Measurements from ENCODE around the gene TEPSIN. TPM values are rescaled to one million over a fixed set of nuclear protein-coding genes. Genes with fewer than 3 reads are reported as not detected.

TEPSIN gene
- polyA plus RNA-seq, 1 donor (not counting 4 experiments of a cell fraction or from before 2014, with no cell fraction given), result 7.1 TPM

DNA sequence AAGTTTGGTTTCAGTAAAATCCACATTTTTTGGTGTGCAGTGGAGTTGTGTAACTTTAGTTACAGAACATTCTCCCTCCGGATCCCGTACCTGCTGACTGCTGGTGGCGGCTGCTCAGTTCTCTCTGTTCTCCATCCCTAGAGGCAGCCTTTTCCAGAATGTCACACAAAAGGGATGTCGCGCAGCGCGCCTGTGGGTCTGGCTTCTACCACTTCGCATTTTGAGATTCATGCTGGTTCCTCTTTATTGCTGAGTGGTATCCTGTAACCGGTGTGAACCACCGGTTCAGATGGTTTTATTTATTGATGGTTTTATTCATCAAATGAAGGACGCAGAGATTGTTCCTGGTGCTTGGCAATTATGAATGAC, 15.1 kb downstream of the TEPSIN start:
- no peak overlapping the region for H3K9ac ChIP-seq (ENCODE audit: control insufficient read depth, extremely low read depth, insufficient read depth, low read length)
- no peak for FAIRE-seq
- H3K36me3 ChIP-seq (ENCODE audit: control insufficient read depth in 2 of 2, extremely low read depth in 1 of 2, insufficient read depth in 2 of 2, low read length in 2 of 2), result peaks cover 0 to 3% of the 10 kb centered on the region in 2 experiments

GRCh38 chr17:81222906-81223761, 15.7 kb downstream of the TEPSIN start, which contains the start of gene CEP131:
TSS of gene CEP131 (minus strand) at chr17:81222965. CDS start at chr17:81220056, 2,909 bp downstream.
- dilution Hi-C loops (cut with MboI; ENCODE audit: extremely low pct_ligation_motif_present, low sequenced_read_pairs), result no loop called here
- peak within 1 kb of the TSS; percentile 51 to 79 (median 67) for H3K4me3 ChIP-seq (ENCODE audit: control insufficient read depth in 2 of 3, extremely low read depth in 1 of 3, insufficient read depth in 2 of 3, low read depth in 1 of 3, low read length in 3 of 3)
- H2AFZ ChIP-seq (ENCODE audit: control insufficient read depth, low read length), result peak within 1 kb of the TSS; percentile 84
- no peaks in the 10 kb centered on the region for H3K27me3 ChIP-seq (ENCODE audit: control insufficient read depth, extremely low read depth, insufficient read depth, low read length)
- no peaks in the 10 kb centered on the region for H3K9me3 ChIP-seq (ENCODE audit: control insufficient read depth, low read depth, low read length)
- H3K36me3 ChIP-seq (ENCODE audit: control insufficient read depth in 2 of 2, extremely low read depth in 1 of 2, insufficient read depth in 2 of 2, low read length in 2 of 2), result no peaks in the 10 kb centered on the region
- peak; percentile 92 for DNase-seq (ENCODE audit: low read depth, low spot score)
- peak within 1 kb of the TSS; percentile 56 for H3K9ac ChIP-seq (ENCODE audit: control insufficient read depth, extremely low read depth, insufficient read depth, low read length)
- H3K79me2 ChIP-seq (ENCODE audit: control insufficient read depth, insufficient read depth, low read length), result no peaks in the 10 kb centered on the region
- H4K20me1 ChIP-seq (ENCODE audit: control insufficient read depth, extremely low read depth, insufficient read depth, low read length), result no peaks in the 10 kb centered on the region
- peaks cover 17% of the 10 kb centered on the region for H3K4me1 ChIP-seq (ENCODE audit: control insufficient read depth, extremely low read depth, insufficient read depth, low read length)
- TF ChIP-seq, protein P1, sequence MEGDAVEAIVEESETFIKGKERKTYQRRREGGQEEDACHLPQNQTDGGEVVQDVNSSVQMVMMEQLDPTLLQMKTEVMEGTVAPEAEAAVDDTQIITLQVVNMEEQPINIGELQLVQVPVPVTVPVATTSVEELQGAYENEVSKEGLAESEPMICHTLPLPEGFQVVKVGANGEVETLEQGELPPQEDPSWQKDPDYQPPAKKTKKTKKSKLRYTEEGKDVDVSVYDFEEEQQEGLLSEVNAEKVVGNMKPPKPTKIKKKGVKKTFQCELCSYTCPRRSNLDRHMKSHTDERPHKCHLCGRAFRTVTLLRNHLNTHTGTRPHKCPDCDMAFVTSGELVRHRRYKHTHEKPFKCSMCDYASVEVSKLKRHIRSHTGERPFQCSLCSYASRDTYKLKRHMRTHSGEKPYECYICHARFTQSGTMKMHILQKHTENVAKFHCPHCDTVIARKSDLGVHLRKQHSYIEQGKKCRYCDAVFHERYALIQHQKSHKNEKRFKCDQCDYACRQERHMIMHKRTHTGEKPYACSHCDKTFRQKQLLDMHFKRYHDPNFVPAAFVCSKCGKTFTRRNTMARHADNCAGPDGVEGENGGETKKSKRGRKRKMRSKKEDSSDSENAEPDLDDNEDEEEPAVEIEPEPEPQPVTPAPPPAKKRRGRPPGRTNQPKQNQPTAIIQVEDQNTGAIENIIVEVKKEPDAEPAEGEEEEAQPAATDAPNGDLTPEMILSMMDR (optimal IDR thresholded peaks at IDR 0.05 in 1 of 3, IDR thresholded peaks at IDR 0.05 in 1 of 3, conservative IDR thresholded peaks at IDR 0.05 in 1 of 3; ENCODE audit: extremely low read depth in 1 of 3, insufficient read depth in 2 of 3, low read length in 3 of 3), result no peak
- no peak for TF ChIP-seq EZH2 (IDR thresholded peaks at IDR 0.05; ENCODE audit: low read length)
- FAIRE-seq, result no peak
- no peak within 1 kb of the TSS for H3K27ac ChIP-seq (ENCODE audit: control insufficient read depth, insufficient read depth, low read length)
- H3K4me2 ChIP-seq (ENCODE audit: control insufficient read depth, extremely low read depth, insufficient read depth, low read depth, low read length), result peak within 1 kb of the TSS; percentile 87
- H3K9me1 ChIP-seq (ENCODE audit: control insufficient read depth, extremely low read depth, insufficient read depth, low read length), result no peaks in the 10 kb centered on the region

More for the DNA sequence above, 15.1 kb downstream of the TEPSIN start:
- Histone ChIP-seq H3K4me2 (ENCODE audit: control insufficient read depth, extremely low read depth, insufficient read depth, low read depth, low read length) (peak overlapping the region; percentile 35), H4K20me1 (ENCODE audit: control insufficient read depth, extremely low read depth, insufficient read depth, low read length) (no peaks in the 10 kb centered on the region), H2AFZ (ENCODE audit: control insufficient read depth, low read length) (no peak overlapping the region), H3K4me3 (ENCODE audit: control insufficient read depth in 2 of 3, extremely low read depth in 1 of 3, insufficient read depth in 2 of 3, low read depth in 1 of 3, low read length in 3 of 3) (no peak overlapping the region), H3K4me1 (ENCODE audit: control insufficient read depth, extremely low read depth, insufficient read depth, low read length) (peaks cover 17% of the 10 kb centered on the region), H3K27me3 (ENCODE audit: control insufficient read depth, extremely low read depth, insufficient read depth, low read length) (no peaks in the 10 kb centered on the region), H3K9me3 (ENCODE audit: control insufficient read depth, low read depth, low read length) (no peaks in the 10 kb centered on the region), H3K79me2 (ENCODE audit: control insufficient read depth, insufficient read depth, low read length) (no peaks in the 10 kb centered on the region), H3K9me1 (ENCODE audit: control insufficient read depth, extremely low read depth, insufficient read depth, low read length) (no peaks in the 10 kb centered on the region), H3K27ac (ENCODE audit: control insufficient read depth, insufficient read depth, low read length) (no peak overlapping the region)
- no peak for DNase-seq (ENCODE audit: low read depth, low spot score)
- TF ChIP-seq, protein P1 (optimal IDR thresholded peaks at IDR 0.05 in 1 of 3, IDR thresholded peaks at IDR 0.05 in 1 of 3, conservative IDR thresholded peaks at IDR 0.05 in 1 of 3; ENCODE audit: extremely low read depth in 1 of 3, insufficient read depth in 2 of 3, low read length in 3 of 3), result no peak
- TF ChIP-seq EZH2 (IDR thresholded peaks at IDR 0.05; ENCODE audit: low read length), result no peak
- dilution Hi-C loops (cut with MboI; ENCODE audit: extremely low pct_ligation_motif_present, low sequenced_read_pairs), result no loop called here
